Natural killer cell (primary cell): ENCODE data around the gene RBP4. TPM values are rescaled to one million over a fixed set of nuclear protein-coding genes. Genes with fewer than 3 reads are reported as not detected.

Source experiments
- ATAC-seq, 3 donors: fragments of 150-1000 bp in 2 of 3; fragments of 200-7000 bp in 1 of 3; cut with Tn5 transposase; 1 replicate in 1 of 3; 2 replicates in 2 of 3; pipeline ENCODE4 v1.10.0; 2021; ENCODE audit warnings: mild to moderate bottlenecking in 2 of 3, moderate library complexity in 2 of 3
- DNase-seq, 2 donors: peaks; one replicate each; pipeline versions ENCODE4 v3.0.0 to v3.0.0-alpha.2; 2013 to 2021; ENCODE audit warnings: mixed read lengths in 1 of 2
- H3K27ac ChIP-seq: one replicate; pipeline ENCODE4 v1.5.1; 2013; ENCODE audit warnings: mild to moderate bottlenecking, low read length
- H3K27me3 ChIP-seq: one replicate; pipeline ENCODE4 v1.6.1; 2013; ENCODE audit warnings: low read length; ENCODE audit not compliant: control insufficient read depth, insufficient read depth
- H3K36me3 ChIP-seq: one replicate; pipeline ENCODE4 v1.6.1; 2013; ENCODE audit warnings: low read length; ENCODE audit not compliant: control insufficient read depth, insufficient read depth
- H3K4me1 ChIP-seq: one replicate; pipeline ENCODE4 v1.6.1; 2013; ENCODE audit warnings: low read length; ENCODE audit not compliant: control insufficient read depth, insufficient read depth
- H3K4me3 ChIP-seq: one replicate; pipeline ENCODE4 v1.5.1; 2013; ENCODE audit warnings: low read length
- H3K9me3 ChIP-seq: one replicate; pipeline ENCODE4 v1.6.1; 2013; ENCODE audit warnings: low read length; ENCODE audit not compliant: control insufficient read depth, insufficient read depth
- H3K27ac Mint-ChIP-seq, 2 donors: one replicate each; pipeline ENCODE4 v1.8.0; 2022; ENCODE audit warnings: mild to moderate bottlenecking in 2 of 2, mixed read lengths in 2 of 2, moderate library complexity in 1 of 2
- H3K27me3 Mint-ChIP-seq, 2 donors: one replicate each; pipeline ENCODE4 v1.8.0; 2022; ENCODE audit warnings: low read depth in 2 of 2, mixed read lengths in 2 of 2
- H3K36me3 Mint-ChIP-seq: one replicate; pipeline ENCODE4 v1.8.0; 2022; ENCODE audit warnings: mixed read lengths
- H3K4me1 Mint-ChIP-seq, 2 donors: one replicate each; pipeline ENCODE4 v1.8.0; 2022; ENCODE audit warnings: mixed read lengths in 2 of 2
- H3K4me3 Mint-ChIP-seq: one replicate; pipeline ENCODE4 v1.8.0; 2022; ENCODE audit warnings: mild to moderate bottlenecking, moderate library complexity, mixed read lengths
- H3K9me3 Mint-ChIP-seq, 2 donors: one replicate each; pipeline ENCODE4 v1.8.0; 2022; ENCODE audit warnings: mixed read lengths in 2 of 2
- CTCF ChIP-seq: fragments of 200-600 bp; IDR thresholded peaks from one replicate; pipeline ENCODE4 v1.8.0; 2022; ENCODE audit warnings: antibody characterized with exemption
- WGBS: methylation state at CpG from one replicate; pipeline ENCODE4 v1.1.7; 2013; ENCODE audit warnings: missing lambda C conversion rate; ENCODE audit not compliant: insufficient coverage; 5-methylcytosine and 5-hydroxymethylcytosine counted together
- intact Hi-C: fragments of 100-400 bp; cut with micrococcal nuclease; formaldehyde crosslinking; loops from one replicate; pipeline ENCODE4 v1.14.2; 2022
- total RNA-seq, 4 donors: library from RNA; stranded (reverse); fragments of 120-200 nt in 1 of 4; gene quantifications; one replicate each; pipeline versions ENCODE4 v1.2.3 to v1.2.4, GENCODE V29; 2013 to 2022

Gene RBP4
- total RNA-seq, 3 donors from 2014 or later (not counting 1 experiment from before 2014, with no cell fraction given): not detected

DNA sequence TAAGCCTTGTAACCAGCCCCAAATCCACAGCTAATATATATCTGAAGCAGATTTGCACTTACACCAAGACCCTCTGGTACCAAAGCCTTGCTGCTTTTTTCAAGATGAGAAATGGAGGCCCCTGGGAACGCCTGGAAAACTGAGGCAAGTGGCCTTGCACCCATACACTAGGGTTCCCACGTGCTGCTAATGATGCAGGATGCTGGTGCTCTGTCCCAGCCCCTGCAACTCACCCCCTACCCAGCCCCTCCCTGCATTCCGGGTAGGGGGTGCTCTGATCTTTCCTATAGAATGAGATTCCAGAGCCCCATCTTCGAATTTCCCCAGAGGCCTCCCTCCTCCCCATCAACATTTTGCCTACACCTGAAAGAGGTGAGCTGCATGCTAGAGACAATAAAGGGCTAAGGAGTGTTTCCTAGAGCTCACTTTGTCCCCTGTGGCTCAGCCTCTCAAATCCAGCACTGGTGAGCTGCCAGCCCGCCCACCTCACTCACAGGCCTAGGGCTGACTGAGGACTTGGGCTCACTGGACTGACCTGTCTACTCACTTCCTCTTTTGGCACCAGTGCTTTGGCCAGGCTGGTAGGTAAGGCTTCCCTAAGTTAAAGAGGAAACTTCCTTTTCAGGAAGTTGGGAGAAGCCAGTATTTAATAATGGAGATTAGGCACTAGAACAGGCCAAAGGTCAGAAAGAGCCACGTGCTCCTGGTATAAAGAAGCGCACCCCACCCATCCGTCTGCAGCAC lies 9.8 kb downstream of the RBP4 start:
- intact Hi-C loops: no loop called here
- ATAC-seq (no peak), DNase-seq (no peak)
- 85% methylated on average over 4 of the region's 8 CpGs for WGBS
- Histone ChIP-seq H3K4me1 (no peaks in the 10 kb centered on the region), H3K4me3 (no peak overlapping the region), H3K27me3 (no peaks in the 10 kb centered on the region), H3K27ac (no peak overlapping the region), H3K9me3 (no peaks in the 10 kb centered on the region), H3K36me3 (no peaks in the 10 kb centered on the region)
- no peaks in the 10 kb centered on the region for H3K36me3 Mint-ChIP-seq
- H3K9me3 Mint-ChIP-seq: no peaks in the 10 kb centered on the region
- no peak overlapping the region for H3K4me3 Mint-ChIP-seq
- no peak overlapping the region for H3K27ac Mint-ChIP-seq
- no peaks in the 10 kb centered on the region for H3K4me1 Mint-ChIP-seq
- no peak for TF ChIP-seq CTCF
- peaks cover 4 to 7% of the 10 kb centered on the region in 2 donors for H3K27me3 Mint-ChIP-seq

- Mint-ChIP-seq H3K27me3 (peaks cover 4 to 7% of the 10 kb centered on the region in 2 donors), H3K27ac (no peak overlapping the region), H3K36me3 (no peaks in the 10 kb centered on the region), H3K9me3 (no peaks in the 10 kb centered on the region), H3K4me1 (no peaks in the 10 kb centered on the region), H3K4me3 (no peak overlapping the region)
- H3K4me3 ChIP-seq: no peak overlapping the region
- intact Hi-C loops: no loop called here
- no peaks in the 10 kb centered on the region for H3K27me3 ChIP-seq
- TF ChIP-seq CTCF: no peak
- H3K4me1 ChIP-seq: no peaks in the 10 kb centered on the region
- WGBS: 87% methylated on average over 7 of the region's 7 CpGs
- H3K36me3 ChIP-seq: no peaks in the 10 kb centered on the region
- H3K27ac ChIP-seq: no peak overlapping the region
- H3K9me3 ChIP-seq: no peaks in the 10 kb centered on the region
- DNase-seq: no peak
- ATAC-seq: no peak
Measured at GRCh38 chr10:93590638-93591037, 10.4 kb downstream of the RBP4 start.

DNA sequence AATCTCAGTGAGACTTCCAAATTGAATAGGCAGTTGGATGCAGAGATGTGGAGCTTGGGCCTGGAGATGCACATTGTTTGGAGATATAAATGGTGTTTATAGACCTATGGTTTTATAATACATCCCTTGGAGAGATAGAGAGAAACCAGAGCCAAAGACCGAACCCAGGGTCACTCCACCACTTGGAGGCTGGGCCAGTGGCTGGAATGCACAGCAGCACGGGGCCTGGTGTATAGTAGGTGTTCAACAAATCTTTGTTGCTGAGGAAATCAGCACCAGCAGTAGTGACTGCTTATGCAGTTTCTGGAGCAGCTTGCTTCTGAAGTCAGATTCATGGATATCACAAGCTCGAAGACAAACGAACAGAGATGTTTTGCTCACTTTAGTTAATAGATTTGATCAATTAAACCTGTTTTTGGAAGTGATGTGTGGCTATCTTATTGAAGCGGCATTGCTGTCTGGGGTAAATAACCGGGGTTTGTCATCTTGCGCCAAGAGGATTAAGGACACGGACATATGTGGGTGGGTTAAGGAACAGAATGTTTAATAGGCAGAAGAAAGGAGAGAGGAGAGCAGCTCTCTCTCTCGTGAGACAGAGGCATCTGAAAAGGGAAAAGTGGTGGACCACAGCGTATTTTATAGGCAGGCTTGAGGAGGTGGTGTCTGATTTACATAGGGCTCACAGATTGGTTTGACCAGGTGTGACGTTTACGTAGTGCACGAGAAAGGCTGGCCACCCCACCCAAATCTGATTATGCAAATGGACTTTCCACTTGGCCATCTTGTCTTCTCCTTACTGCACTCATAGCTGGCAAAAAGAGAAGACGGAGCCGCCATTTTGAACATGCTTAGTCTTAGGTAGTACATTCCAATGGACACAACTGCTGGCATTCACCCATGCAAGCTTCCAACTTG lies 11.1 kb downstream of the RBP4 start:
- no peak for DNase-seq
- no peaks in the 10 kb centered on the region for H3K9me3 ChIP-seq
- no peaks in the 10 kb centered on the region for H3K27me3 ChIP-seq
- H3K36me3 Mint-ChIP-seq: no peaks in the 10 kb centered on the region
- no peak for ATAC-seq
- no peak overlapping the region for H3K27ac Mint-ChIP-seq
- TF ChIP-seq CTCF: no peak
- no peaks in the 10 kb centered on the region for H3K4me1 Mint-ChIP-seq
- H3K27me3 Mint-ChIP-seq: peaks cover 4 to 7% of the 10 kb centered on the region in 2 donors
- H3K27ac ChIP-seq: no peak overlapping the region
- WGBS: 88% methylated on average over 15 of the region's 15 CpGs
- no peaks in the 10 kb centered on the region for H3K36me3 ChIP-seq
- intact Hi-C loops: no loop called here
- H3K4me3 Mint-ChIP-seq: no peak overlapping the region
- no peaks in the 10 kb centered on the region for H3K9me3 Mint-ChIP-seq
- H3K4me1 ChIP-seq: no peaks in the 10 kb centered on the region
- no peak overlapping the region for H3K4me3 ChIP-seq
